ENCODE measurements around the gene EIF4E2.

Gene EIF4E2

DNA sequence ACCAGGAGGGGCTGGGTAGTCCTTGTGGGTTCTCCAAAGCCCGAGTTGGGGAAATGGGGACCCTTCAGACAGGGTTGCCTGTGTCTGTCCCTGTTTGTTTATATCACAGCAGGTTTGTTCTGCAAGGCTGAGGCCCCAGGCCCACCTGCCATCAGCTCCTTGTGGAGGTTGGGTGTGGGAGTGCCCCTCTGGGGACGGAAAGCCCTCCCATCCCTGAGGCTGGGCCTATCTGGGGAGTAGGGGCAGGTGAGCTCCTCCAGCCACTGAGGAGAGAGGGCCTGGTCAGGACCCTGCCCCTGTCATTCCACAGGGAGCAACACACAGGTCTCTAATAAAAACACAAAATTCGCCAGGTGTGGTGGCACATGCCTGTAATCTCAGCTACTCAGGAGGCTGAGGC lies 59.6 kb downstream of the EIF4E2 start:
- no peak overlapping the region for H2AFZ ChIP-seq (ENCODE audit: low read length)
- no peak overlapping the region for H3K9ac ChIP-seq (ENCODE audit: low read depth, low read length, poor library complexity)
- H3K9me3 ChIP-seq (replicated peaks in 1 of 2; ENCODE audit: control insufficient read depth in 2 of 2, insufficient read depth in 1 of 2, low read depth in 1 of 2, low read length in 2 of 2) = no peaks in the 10 kb centered on the region
- no peak for DNase-seq (ENCODE audit: low spot score)
- H3K4me3 ChIP-seq (ENCODE audit: low read length in 2 of 2) = no peak overlapping the region
- H3K4me1 ChIP-seq (ENCODE audit: control insufficient read depth in 2 of 2, insufficient read depth in 1 of 2, low read depth in 1 of 2, low read length in 2 of 2) = no peaks in the 10 kb centered on the region
- WGBS, 2 donors (ENCODE audit: extremely low coverage in 2 of 2, insufficient read length in 2 of 2, insufficient replicate concordance in 1 of 2) = no CpG with 5 or more reads among the region's 3 CpGs
- no peak overlapping the region for H3K14ac ChIP-seq (ENCODE audit: low read length)
- peak overlapping the region; percentile 75 for H2AK5ac ChIP-seq (ENCODE audit: low read depth, low read length)
- peak overlapping the region; percentile 71 for H3K18ac ChIP-seq (ENCODE audit: low read length)
- H2BK5ac ChIP-seq (ENCODE audit: low read length) = no peak overlapping the region
- H4K91ac ChIP-seq (ENCODE audit: low read depth, low read length, poor library complexity) = no peak overlapping the region
- H2BK15ac ChIP-seq (ENCODE audit: low read length) = no peak overlapping the region
- no peak overlapping the region for H3K4ac ChIP-seq (ENCODE audit: low read length)
- H2BK120ac ChIP-seq (ENCODE audit: low read depth, low read length) = no peak overlapping the region
- H3K36me3 ChIP-seq (replicated peaks in 1 of 2; ENCODE audit: control insufficient read depth in 2 of 2, insufficient read depth in 2 of 2, low read length in 2 of 2) = no peaks in the 10 kb centered on the region
- H4K8ac ChIP-seq (ENCODE audit: low read depth, low read length) = no peak overlapping the region
- no peak overlapping the region for H3K4me2 ChIP-seq (ENCODE audit: insufficient read depth, low read length, poor library complexity, severe bottlenecking)
- no peaks in the 10 kb centered on the region for H3K27me3 ChIP-seq (ENCODE audit: control insufficient read depth in 3 of 3, insufficient read depth in 3 of 3, low read depth in 1 of 3, low read length in 3 of 3)
- H2BK12ac ChIP-seq (ENCODE audit: low read length) = no peak overlapping the region
- H3K23ac ChIP-seq (ENCODE audit: low read depth, low read length, poor library complexity) = no peak overlapping the region
- no peaks in the 10 kb centered on the region for H3K79me1 ChIP-seq (ENCODE audit: low read depth, low read length)
- H3K27ac ChIP-seq (replicated peaks; ENCODE audit: low read length) = no peak overlapping the region

DNA sequence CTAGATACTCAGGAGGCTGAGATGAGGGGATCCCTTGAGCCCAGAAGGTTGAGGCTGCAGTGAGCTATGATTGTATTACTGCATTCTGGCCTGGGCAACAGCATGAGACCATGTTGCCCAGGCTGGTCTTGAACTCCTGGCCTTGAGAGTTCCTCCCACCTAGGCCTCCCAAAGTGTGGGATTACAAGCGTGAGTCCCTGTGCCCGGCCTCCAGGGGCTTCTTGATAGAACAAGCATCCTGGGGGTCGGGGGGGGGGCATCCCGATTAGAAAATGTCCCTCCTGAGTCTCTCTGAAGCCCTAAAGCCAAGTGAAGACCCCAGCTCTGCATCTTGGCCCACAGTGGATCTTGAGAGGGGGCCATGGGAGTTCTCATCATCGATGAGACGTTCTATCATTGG lies 60.6 kb downstream of the EIF4E2 start:
- Histone ChIP-seq H3K36me3 (replicated peaks in 1 of 2; ENCODE audit: control insufficient read depth in 2 of 2, insufficient read depth in 2 of 2, low read length in 2 of 2) (no peaks in the 10 kb centered on the region), H2AFZ (ENCODE audit: low read length) (peak overlapping the region; percentile 3), H2BK5ac (ENCODE audit: low read length) (no peak overlapping the region), H3K9ac (ENCODE audit: low read depth, low read length, poor library complexity) (no peak overlapping the region), H4K8ac (ENCODE audit: low read depth, low read length) (no peak overlapping the region), H3K27me3 (ENCODE audit: control insufficient read depth in 3 of 3, insufficient read depth in 3 of 3, low read depth in 1 of 3, low read length in 3 of 3) (no peaks in the 10 kb centered on the region), H2AK5ac (ENCODE audit: low read depth, low read length) (peak overlapping the region; percentile 83), H2BK15ac (ENCODE audit: low read length) (no peak overlapping the region), H2BK12ac (ENCODE audit: low read length) (no peak overlapping the region), H3K14ac (ENCODE audit: low read length) (no peak overlapping the region), H3K18ac (ENCODE audit: low read length) (no peak overlapping the region), H3K4ac (ENCODE audit: low read length) (no peak overlapping the region), H3K4me1 (ENCODE audit: control insufficient read depth in 2 of 2, insufficient read depth in 1 of 2, low read depth in 1 of 2, low read length in 2 of 2) (no peaks in the 10 kb centered on the region), H3K23ac (ENCODE audit: low read depth, low read length, poor library complexity) (no peak overlapping the region), H3K9me3 (replicated peaks in 1 of 2; ENCODE audit: control insufficient read depth in 2 of 2, insufficient read depth in 1 of 2, low read depth in 1 of 2, low read length in 2 of 2) (no peaks in the 10 kb centered on the region), H3K4me3 (ENCODE audit: low read length in 2 of 2) (no peak overlapping the region), H4K91ac (ENCODE audit: low read depth, low read length, poor library complexity) (no peak overlapping the region), H3K4me2 (ENCODE audit: insufficient read depth, low read length, poor library complexity, severe bottlenecking) (no peak overlapping the region), H2BK120ac (ENCODE audit: low read depth, low read length) (no peak overlapping the region), H3K27ac (replicated peaks; ENCODE audit: low read length) (no peak overlapping the region), H3K79me1 (ENCODE audit: low read depth, low read length) (no peaks in the 10 kb centered on the region)
- WGBS, 2 donors (ENCODE audit: extremely low coverage in 2 of 2, insufficient read length in 2 of 2, insufficient replicate concordance in 1 of 2) = no CpG with 5 or more reads among the region's 6 CpGs
- no peak for DNase-seq (ENCODE audit: low spot score)

DNA sequence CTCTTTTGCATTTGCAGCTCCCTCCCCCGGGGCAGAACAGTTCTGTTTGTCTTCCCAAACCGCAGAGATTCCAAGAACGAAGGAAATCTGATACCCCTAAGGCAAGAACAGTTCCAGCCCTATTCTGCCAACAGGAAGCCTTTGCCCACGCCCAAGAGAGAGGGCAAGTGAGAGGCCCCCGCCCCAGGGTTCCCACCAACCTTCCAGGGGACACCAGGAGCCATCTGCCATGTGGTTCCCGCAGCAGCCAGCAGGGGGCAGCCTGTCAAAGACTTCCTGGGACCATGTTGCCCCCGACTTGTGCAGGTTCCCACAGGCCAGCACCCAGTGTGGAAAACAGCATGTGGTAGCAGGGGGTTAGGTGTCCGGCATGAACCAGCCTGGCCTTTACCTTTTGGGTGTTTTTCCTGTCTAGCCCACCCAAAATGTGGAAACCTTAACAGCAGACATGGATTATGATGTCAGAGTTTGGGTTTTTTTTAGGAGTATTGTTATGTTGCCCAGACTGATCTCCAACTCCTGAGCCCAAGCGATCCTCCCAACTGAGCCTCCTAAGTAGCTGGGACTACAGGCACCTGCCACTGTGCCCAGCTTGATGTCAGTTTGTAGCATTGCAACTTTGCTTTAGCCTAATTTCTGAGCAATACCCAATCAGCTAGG lies 61.2 kb downstream of the EIF4E2 start:
- Histone ChIP-seq H4K8ac (ENCODE audit: low read depth, low read length) (no peak overlapping the region), H3K14ac (ENCODE audit: low read length) (no peak overlapping the region), H2BK5ac (ENCODE audit: low read length) (no peak overlapping the region), H3K36me3 (replicated peaks in 1 of 2; ENCODE audit: control insufficient read depth in 2 of 2, insufficient read depth in 2 of 2, low read length in 2 of 2) (no peaks in the 10 kb centered on the region), H2BK12ac (ENCODE audit: low read length) (no peak overlapping the region), H2AFZ (ENCODE audit: low read length) (peak overlapping the region; percentile 3), H2AK5ac (ENCODE audit: low read depth, low read length) (peak overlapping the region; percentile 83), H3K4me2 (ENCODE audit: insufficient read depth, low read length, poor library complexity, severe bottlenecking) (no peak overlapping the region), H3K9me3 (replicated peaks in 1 of 2; ENCODE audit: control insufficient read depth in 2 of 2, insufficient read depth in 1 of 2, low read depth in 1 of 2, low read length in 2 of 2) (no peaks in the 10 kb centered on the region), H3K27ac (replicated peaks; ENCODE audit: low read length) (no peak overlapping the region), H3K27me3 (ENCODE audit: control insufficient read depth in 3 of 3, insufficient read depth in 3 of 3, low read depth in 1 of 3, low read length in 3 of 3) (no peaks in the 10 kb centered on the region), H4K91ac (ENCODE audit: low read depth, low read length, poor library complexity) (no peak overlapping the region), H3K4me1 (ENCODE audit: control insufficient read depth in 2 of 2, insufficient read depth in 1 of 2, low read depth in 1 of 2, low read length in 2 of 2) (no peaks in the 10 kb centered on the region), H3K23ac (ENCODE audit: low read depth, low read length, poor library complexity) (no peak overlapping the region), H2BK15ac (ENCODE audit: low read length) (no peak overlapping the region), H3K4me3 (ENCODE audit: low read length in 2 of 2) (no peak overlapping the region), H3K79me1 (ENCODE audit: low read depth, low read length) (no peaks in the 10 kb centered on the region), H3K4ac (ENCODE audit: low read length) (no peak overlapping the region), H2BK120ac (ENCODE audit: low read depth, low read length) (no peak overlapping the region), H3K9ac (ENCODE audit: low read depth, low read length, poor library complexity) (no peak overlapping the region), H3K18ac (ENCODE audit: low read length) (peak overlapping the region; percentile 48)
- WGBS, 2 donors (ENCODE audit: extremely low coverage in 2 of 2, insufficient read length in 2 of 2, insufficient replicate concordance in 1 of 2) = no CpG with 5 or more reads among the region's 9 CpGs
- no peak for DNase-seq (ENCODE audit: low spot score)

DNA sequence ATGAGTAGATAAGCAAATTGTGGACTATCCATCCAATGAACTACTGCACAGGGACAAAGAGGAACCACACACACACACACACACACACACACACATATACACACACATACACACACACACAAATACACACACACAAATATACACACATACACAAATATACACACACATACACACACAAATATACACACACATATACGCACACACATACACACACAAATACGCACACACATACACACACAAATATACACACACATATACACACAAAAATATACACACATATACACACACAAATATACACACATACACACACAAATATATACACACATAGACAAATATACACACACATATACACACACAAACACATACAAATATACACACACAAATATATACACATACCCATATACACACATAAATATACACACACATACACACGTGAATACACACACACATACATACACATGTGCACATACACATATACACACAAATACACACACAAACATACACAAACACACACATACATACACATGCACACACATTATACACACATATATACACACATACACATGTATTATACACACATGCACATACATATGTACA lies 63.1 kb downstream of the EIF4E2 start:
- Histone ChIP-seq H2BK5ac (ENCODE audit: low read length) (no peak overlapping the region), H3K4me3 (ENCODE audit: low read length in 2 of 2) (no peak overlapping the region), H2AFZ (ENCODE audit: low read length) (no peak overlapping the region), H3K4ac (ENCODE audit: low read length) (no peak overlapping the region), H3K9me3 (replicated peaks in 1 of 2; ENCODE audit: control insufficient read depth in 2 of 2, insufficient read depth in 1 of 2, low read depth in 1 of 2, low read length in 2 of 2) (no peaks in the 10 kb centered on the region), H3K18ac (ENCODE audit: low read length) (no peak overlapping the region), H3K36me3 (replicated peaks in 1 of 2; ENCODE audit: control insufficient read depth in 2 of 2, insufficient read depth in 2 of 2, low read length in 2 of 2) (no peaks in the 10 kb centered on the region), H3K23ac (ENCODE audit: low read depth, low read length, poor library complexity) (no peak overlapping the region), H4K8ac (ENCODE audit: low read depth, low read length) (no peak overlapping the region), H3K27me3 (ENCODE audit: control insufficient read depth in 3 of 3, insufficient read depth in 3 of 3, low read depth in 1 of 3, low read length in 3 of 3) (no peaks in the 10 kb centered on the region), H3K27ac (replicated peaks; ENCODE audit: low read length) (no peak overlapping the region), H3K4me1 (ENCODE audit: control insufficient read depth in 2 of 2, insufficient read depth in 1 of 2, low read depth in 1 of 2, low read length in 2 of 2) (no peaks in the 10 kb centered on the region), H2BK12ac (ENCODE audit: low read length) (no peak overlapping the region), H2AK5ac (ENCODE audit: low read depth, low read length) (no peak overlapping the region), H2BK120ac (ENCODE audit: low read depth, low read length) (no peak overlapping the region), H3K9ac (ENCODE audit: low read depth, low read length, poor library complexity) (no peak overlapping the region), H3K4me2 (ENCODE audit: insufficient read depth, low read length, poor library complexity, severe bottlenecking) (no peak overlapping the region), H3K14ac (ENCODE audit: low read length) (no peak overlapping the region), H3K79me1 (ENCODE audit: low read depth, low read length) (no peaks in the 10 kb centered on the region), H4K91ac (ENCODE audit: low read depth, low read length, poor library complexity) (no peak overlapping the region), H2BK15ac (ENCODE audit: low read length) (no peak overlapping the region)
- DNase-seq (ENCODE audit: low spot score) = no peak
- WGBS, 2 donors (ENCODE audit: extremely low coverage in 2 of 2, insufficient read length in 2 of 2, insufficient replicate concordance in 1 of 2) = 72 to 77% methylated on average over 3 of the region's 3 CpGs
